ENCODE measurements around the gene NECTIN2. TPM values are rescaled to one million over a fixed set of nuclear protein-coding genes. Genes with fewer than 3 reads are reported as not detected.
"Not testable (repeated sequence)": the region's sequence is repeated elsewhere in the genome, so short reads cannot be mapped to it uniquely, and the experiment has no call there.

NECTIN2 gene
- total and polyA plus RNA-seq, 7 donors, result 9.0 to 32.9 (median 18.1) TPM

DNA sequence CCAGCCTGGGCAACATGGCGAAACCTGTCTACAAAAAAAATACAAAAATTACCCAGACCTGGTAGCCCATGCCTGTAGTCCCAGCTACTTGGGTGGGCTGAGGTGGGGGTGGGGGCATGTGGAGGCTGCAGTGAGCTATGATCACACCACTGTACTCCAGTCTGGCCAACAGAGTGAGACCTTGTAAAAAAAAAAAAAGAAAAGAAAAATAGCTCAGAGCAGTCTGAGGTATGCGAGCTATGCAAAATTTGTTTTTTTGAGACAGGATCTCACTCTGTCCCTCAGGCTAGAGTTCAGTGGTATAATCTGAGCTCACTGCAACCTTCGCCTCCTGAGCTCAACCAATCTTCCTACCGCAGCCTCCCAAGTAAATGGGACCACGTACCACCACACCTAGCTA, 37.8 kb downstream of the NECTIN2 start:
- 92 to 98% (median 93%) methylated on average over 5 of the region's 5 CpGs for WGBS, 3 donors
- Histone ChIP-seq H3K27me3 (ENCODE audit: insufficient read depth in 3 of 3, low read length in 2 of 3) (no peaks in the 10 kb centered on the region), H3K4me1 (no peaks in the 10 kb centered on the region), H3K36me3 (ENCODE audit: insufficient read depth in 1 of 2, low read depth in 1 of 2) (no peaks in the 10 kb centered on the region), H3K4me3 (no peak overlapping the region), H3K27ac (no peak overlapping the region), H3K9me3 (no peaks in the 10 kb centered on the region)
- intact Hi-C loops (cut with DNase I), result no loop called here
- ATAC-seq (no peak), DNase-seq (no peak)
- TF ChIP-seq CTCF (IDR thresholded peaks at IDR 0.05), result no peak

- no peaks in the 10 kb centered on the region for H3K36me3 ChIP-seq (ENCODE audit: insufficient read depth in 1 of 2, low read depth in 1 of 2)
- no peak for ATAC-seq
- WGBS, 3 donors, result 88 to 97% (median 95%) methylated on average over 4 of the region's 4 CpGs
Measured at GRCh38 chr19:44884566-44884965, 38.5 kb downstream of the NECTIN2 start.

DNA sequence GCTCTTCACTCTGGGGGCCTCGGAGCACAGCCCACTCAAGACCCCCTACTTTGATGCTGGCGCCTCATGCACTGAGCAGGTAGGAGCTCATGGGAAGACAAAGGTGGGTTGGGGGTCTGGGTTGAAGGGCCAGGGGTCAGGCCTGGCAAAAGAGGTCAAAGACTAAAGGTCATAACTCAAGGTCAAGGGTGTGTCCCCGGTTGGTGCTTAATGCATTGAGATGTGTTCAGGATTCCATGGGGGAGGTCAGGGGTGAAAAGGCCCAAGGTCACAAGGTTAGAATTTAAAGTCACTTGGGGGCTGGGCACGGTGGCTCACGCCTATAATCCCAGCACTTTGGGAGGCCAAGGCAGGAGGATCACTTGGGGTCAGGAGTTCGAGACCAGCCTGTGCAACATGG, 40.0 kb downstream of the NECTIN2 start:
- WGBS, 3 donors, result 92 to 98% (median 94%) methylated on average over 6 of the region's 6 CpGs
- Histone ChIP-seq H3K27me3 (ENCODE audit: insufficient read depth in 3 of 3, low read length in 2 of 3) (no peaks in the 10 kb centered on the region), H3K27ac (no peak overlapping the region), H3K4me3 (no peak overlapping the region), H3K9me3 (no peaks in the 10 kb centered on the region), H3K36me3 (ENCODE audit: insufficient read depth in 1 of 2, low read depth in 1 of 2) (no peaks in the 10 kb centered on the region), H3K4me1 (peaks cover 7% of the 10 kb centered on the region)
- no peak for TF ChIP-seq CTCF (IDR thresholded peaks at IDR 0.05)
- DNase-seq (no peak), ATAC-seq (no peak)
- intact Hi-C loops (cut with DNase I), result no loop called here

More at GRCh38 chr19:44884566-44884965, 38.5 kb downstream of the NECTIN2 start:
- H3K4me1 ChIP-seq, result peaks cover 4% of the 10 kb centered on the region
- H3K27me3 ChIP-seq (ENCODE audit: insufficient read depth in 3 of 3, low read length in 2 of 3), result no peaks in the 10 kb centered on the region
- no peaks in the 10 kb centered on the region for H3K9me3 ChIP-seq
- intact Hi-C loops (cut with DNase I), result no loop called here
- no peak overlapping the region for H3K4me3 ChIP-seq
- no peak overlapping the region for H3K27ac ChIP-seq
- no peak for DNase-seq
- no peak for TF ChIP-seq CTCF (IDR thresholded peaks at IDR 0.05)

- ATAC-seq (no peak), DNase-seq (no peak)
- no peak for TF ChIP-seq CTCF (IDR thresholded peaks at IDR 0.05)
- intact Hi-C loops (cut with DNase I), result no loop called here
- no peaks in the 10 kb centered on the region for H3K27me3 ChIP-seq (ENCODE audit: insufficient read depth in 3 of 3, low read length in 2 of 3)
- H3K4me1 ChIP-seq, result peaks cover 16% of the 10 kb centered on the region
- no peak overlapping the region for H3K27ac ChIP-seq
- H3K36me3 ChIP-seq (ENCODE audit: insufficient read depth in 1 of 2, low read depth in 1 of 2), result peaks cover 1 to 3% of the 10 kb centered on the region in 2 donors
- H3K9me3 ChIP-seq, result no peaks in the 10 kb centered on the region
- no peak overlapping the region for H3K4me3 ChIP-seq
- WGBS, 3 donors, result 75 to 83% (median 76%) methylated on average over 4 of the region's 4 CpGs
Measured at GRCh38 chr19:44887648-44888047, 41.6 kb downstream of the NECTIN2 start.

DNA sequence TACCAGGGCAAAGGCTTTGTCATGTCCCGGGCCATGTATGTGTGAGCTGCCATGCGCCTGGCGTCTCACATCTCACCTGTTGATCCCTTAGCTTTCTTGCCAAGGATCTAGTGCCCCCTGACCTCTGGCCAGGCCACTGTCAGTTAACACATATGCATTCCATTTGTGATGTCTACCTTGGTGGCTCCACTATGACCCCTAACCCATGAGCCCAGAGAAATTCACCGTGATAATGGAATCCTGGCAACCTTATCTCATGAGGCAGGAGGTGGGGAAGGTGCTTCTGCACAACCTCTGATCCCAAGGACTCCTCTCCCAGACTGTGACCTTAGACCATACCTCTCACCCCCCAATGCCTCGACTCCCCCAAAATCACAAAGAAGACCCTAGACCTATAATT, 42.2 kb downstream of the NECTIN2 start:
- DNase-seq; ATAC-seq; H3K27me3 ChIP-seq (ENCODE audit: insufficient read depth in 3 of 3, low read length in 2 of 3); H3K27ac ChIP-seq; H3K9me3 ChIP-seq; H3K4me3 ChIP-seq; intact Hi-C loops (cut with DNase I): not testable (repeated sequence)
- Histone ChIP-seq H3K36me3 (ENCODE audit: insufficient read depth in 1 of 2, low read depth in 1 of 2) (peaks cover 4 to 10% of the 10 kb centered on the region in 2 donors), H3K4me1 (peaks cover 21% of the 10 kb centered on the region)
- 89 to 92% (median 91%) methylated on average over 4 to 5 of the region's 5 CpGs for WGBS, 3 donors
